ENCODE data around the gene NPAS3. TPM values are rescaled to one million over a fixed set of nuclear protein-coding genes. Genes with fewer than 3 reads are reported as not detected.

Gene NPAS3
- total and polyA plus RNA-seq, 2 of the 8 experiments (the other 6 are each of a cell fraction or from before 2014, with no cell fraction given) = 0.11 to 0.60 TPM

GRCh38 chr14:33348510-33348909 is 409.8 kb downstream of the NPAS3 start:
- TF ChIP-seq E2F6 (IDR thresholded peaks at IDR 0.05) (no peak), CHD2 (IDR thresholded peaks at IDR 0.05; ENCODE audit: low read length) (no peak), ASH2L (IDR thresholded peaks at IDR 0.05; ENCODE audit: low read length) (no peak), SP2 (IDR thresholded peaks at IDR 0.05; ENCODE audit: low read length) (no peak), POU5F1 (IDR thresholded peaks at IDR 0.05; ENCODE audit: low read depth, low read length) (no peak), RNF2 (IDR thresholded peaks at IDR 0.05; ENCODE audit: borderline replicate concordance, low read depth, low read length, missing control alignments, poor library complexity, severe bottlenecking) (no peak), SAP30 (IDR thresholded peaks at IDR 0.05; ENCODE audit: insufficient read depth, insufficient replicate concordance, low read length) (no peak), EP300 (IDR thresholded peaks at IDR 0.05; ENCODE audit: borderline replicate concordance in 1 of 2, low read depth in 2 of 2, low read length in 2 of 2) (no peak), NRF1 (IDR thresholded peaks at IDR 0.05; ENCODE audit: low read depth, low read length) (no peak), FOSL1 (IDR thresholded peaks at IDR 0.05; ENCODE audit: insufficient read depth, low read depth, low read length) (no peak), CBX5 (IDR thresholded peaks at IDR 0.05; ENCODE audit: low read depth, low read length) (no peak), YY1 (IDR thresholded peaks at IDR 0.05; ENCODE audit: low read depth, low read length) (no peak), SIX5 (IDR thresholded peaks at IDR 0.05; ENCODE audit: low read depth, low read length) (no peak), SIN3A (conservative IDR thresholded peaks at IDR 0.05 in 1 of 2, IDR thresholded peaks at IDR 0.05 in 1 of 2; ENCODE audit: low read depth in 1 of 2, low read length in 2 of 2) (no peak)

More at GRCh38 chr14:33348510-33348909, 409.8 kb downstream of the NPAS3 start:
- H2BK5ac ChIP-seq (ENCODE audit: low read depth, low read length) = no peak overlapping the region
- no peak overlapping the region for H3K4me2 ChIP-seq (ENCODE audit: insufficient read depth in 1 of 2, low read depth in 2 of 2, low read length in 2 of 2)
- no peak overlapping the region for H4K8ac ChIP-seq (ENCODE audit: extremely low read depth, insufficient read depth, low read length)
- no peak overlapping the region for H3K27ac ChIP-seq (ENCODE audit: low read depth, low read length)
- H3K23me2 ChIP-seq (ENCODE audit: low read depth, low read length) = no peaks in the 10 kb centered on the region
- no peaks in the 10 kb centered on the region for H3K27me3 ChIP-seq (replicated peaks in 1 of 4; ENCODE audit: control insufficient read depth in 3 of 4, extremely low read depth in 1 of 4, insufficient read depth in 3 of 4, low read length in 3 of 4)
- no peak overlapping the region for H3K56ac ChIP-seq (replicated peaks; ENCODE audit: insufficient read length, low read depth, low read length)
- H2BK15ac ChIP-seq (ENCODE audit: low read length) = no peak overlapping the region
- H2BK20ac ChIP-seq (ENCODE audit: low read length) = no peak overlapping the region
- no peaks in the 10 kb centered on the region for H3K79me1 ChIP-seq (ENCODE audit: low read depth, low read length)
- H3K23ac ChIP-seq (ENCODE audit: insufficient read length) = no peak overlapping the region
- no peak overlapping the region for H3K9ac ChIP-seq (replicated peaks in 1 of 4; ENCODE audit: extremely low read depth in 1 of 4, low read depth in 3 of 4, low read length in 3 of 4)
- no peak overlapping the region for H2BK12ac ChIP-seq (ENCODE audit: low read depth, low read length)
- H4K5ac ChIP-seq (ENCODE audit: insufficient read length, low read depth, low read length) = no peak overlapping the region
- no peaks in the 10 kb centered on the region for H3K36me3 ChIP-seq (ENCODE audit: control insufficient read depth in 2 of 4, insufficient read depth in 4 of 4, low read length in 3 of 4)
- H3K14ac ChIP-seq (ENCODE audit: insufficient read length) = no peak overlapping the region
- POLR2A ChIA-PET (ENCODE audit: partially characterized antibody) = no interaction called here
- WGBS, 2 experiments (ENCODE audit: extremely low coverage in 1 of 2, insufficient coverage in 1 of 2, insufficient read length in 1 of 2, insufficient replicate concordance in 2 of 2, low coverage in 1 of 2, low lambda C conversion rate in 2 of 2, missing lambda C conversion rate in 1 of 2) = 94% methylated on average over 4 of the region's 4 CpGs; no CpG with 5 or more reads in 1 of the 2 experiments
- no peak overlapping the region for H2AK5ac ChIP-seq (ENCODE audit: low read depth, low read length)
- peaks cover 2 to 10% (median 8%) of the 10 kb centered on the region in 4 experiments; a peak in 5 of 7 replicates for H3K4me1 ChIP-seq (replicated peaks in 1 of 4; ENCODE audit: control insufficient read depth in 3 of 4, insufficient read depth in 4 of 4, low read length in 3 of 4)
- no peak for FAIRE-seq
- H4K20me1 ChIP-seq (replicated peaks in 1 of 2; ENCODE audit: control insufficient read depth in 1 of 2, insufficient read depth in 2 of 2, low read length in 2 of 2) = no peaks in the 10 kb centered on the region
- no peak overlapping the region for H2BK120ac ChIP-seq (replicated peaks; ENCODE audit: low read depth, low read length)
- H2AFZ ChIP-seq (ENCODE audit: low read length) = no peak overlapping the region
- H3K9me3 ChIP-seq (ENCODE audit: insufficient read depth in 2 of 2, low read depth in 1 of 2, low read length in 1 of 2) = no peaks in the 10 kb centered on the region
- no peak overlapping the region for H3K18ac ChIP-seq (ENCODE audit: extremely low read depth, low read length)
- CTCF ChIA-PET (ENCODE audit: partially characterized antibody) = no interaction called here
- no peak for DNase-seq (ENCODE audit: low read depth in 1 of 2, low spot score in 2 of 2)
- H4K91ac ChIP-seq (replicated peaks; ENCODE audit: insufficient read length, low read length) = no peak overlapping the region
- no peak overlapping the region for H3K4ac ChIP-seq (replicated peaks; ENCODE audit: insufficient read length, low read depth, low read length)
- H3K4me3 ChIP-seq (ENCODE audit: extremely low read depth in 1 of 4, insufficient read depth in 2 of 4, low read depth in 3 of 4, low read length in 4 of 4) = no peak overlapping the region
- H3K79me2 ChIP-seq (ENCODE audit: control insufficient read depth in 1 of 2, insufficient read depth in 2 of 2, low read length in 2 of 2) = no peaks in the 10 kb centered on the region

Measured in H1 (cell line).